SK-N-SH (cell line): ENCODE data around the gene NME3. TPM values are rescaled to one million over a fixed set of nuclear protein-coding genes. Genes with fewer than 3 reads are reported as not detected.

ENCODE experiments used
- CTCF ChIA-PET: fragments of 300-600, 350-600 bp; formaldehyde crosslinking; extraction: SDS; loops from one replicate; lab custom pipeline; 2021; lab: Yijun Ruan, JAX
- POLR2A ChIA-PET: fragments of 350-600 bp; sonication (Branson Sonifier 250); formaldehyde crosslinking; extraction: SDS; loops from one replicate; lab custom pipeline; 2020; ENCODE audit warnings: antibody characterized with exemption, inconsistent platforms; lab: Yijun Ruan, JAX
- DNase-seq: peaks from one replicate; pipeline ENCODE4 v3.0.0; 2012
- H2AFZ ChIP-seq: fragments of 200-600 bp; sonication (generic); 2 replicates; pipeline ENCODE4 v1.8.1; 2016; ENCODE audit warnings: antibody characterized with exemption, mild to moderate bottlenecking, low read depth
- H3F3A ChIP-seq: fragments of 200-600 bp; sonication (generic); replicated peaks from 2 replicates; pipeline ENCODE3; 2016; ENCODE audit warnings: antibody characterized with exemption, mild to moderate bottlenecking; ENCODE audit not compliant: insufficient read depth
- H3K27ac ChIP-seq, 2 experiments: fragments of 200-500 bp in 1 of 2; fragments of 200-600 bp in 1 of 2; sonication (Bioruptor generic) in 1 of 2; sonication (generic), shearing (Covaris generic) in 1 of 2; 2 replicates each; pipeline versions ENCODE4 v1.5.1 to v1.6.1; 2014 to 2016; ENCODE audit warnings: low read depth in 2 of 2, inconsistent platforms in 1 of 2, low read length in 1 of 2, mild to moderate bottlenecking in 1 of 2, mixed read lengths in 1 of 2
- H3K27me3 ChIP-seq: fragments of 200-600 bp; sonication (generic), shearing (Covaris generic); 2 replicates; pipeline ENCODE4 v1.6.1; 2016; ENCODE audit warnings: mixed run types; ENCODE audit not compliant: insufficient read depth
- H3K36me3 ChIP-seq, 2 experiments: fragments of 200-500 bp in 1 of 2; fragments of 200-600 bp in 1 of 2; sonication (Bioruptor generic) in 1 of 2; sonication (generic) in 1 of 2; replicated peaks in 1 of 2; 2 replicates each; pipeline versions ENCODE3 to v1.5.1; 2014 to 2016; ENCODE audit warnings: low read length in 1 of 2, mild to moderate bottlenecking in 1 of 2; ENCODE audit not compliant: insufficient read depth in 2 of 2, control insufficient read depth in 1 of 2
- H3K4me1 ChIP-seq, 2 experiments: fragments of 200-500 bp in 1 of 2; fragments of 200-600 bp in 1 of 2; sonication (Bioruptor generic) in 1 of 2; sonication (generic), shearing (Covaris generic) in 1 of 2; 2 replicates each; pipeline versions ENCODE4 v1.5.1 to v1.6.1; 2014 to 2016; ENCODE audit warnings: low read depth in 1 of 2, low read length in 1 of 2, mixed run types in 1 of 2; ENCODE audit not compliant: insufficient read depth in 2 of 2, control insufficient read depth in 1 of 2
- H3K4me2 ChIP-seq: fragments of 200-600 bp; sonication (generic), shearing (Covaris generic); 2 replicates; pipeline ENCODE4 v1.6.1; 2017; ENCODE audit warnings: mixed run types
- H3K4me3 ChIP-seq, 2 experiments: fragments of 200-500 bp in 1 of 2; fragments of 200-600 bp in 1 of 2; sonication (Bioruptor generic) in 1 of 2; sonication (generic), shearing (Covaris generic) in 1 of 2; 2 replicates each; pipeline versions ENCODE4 v1.5.1 to v1.8.1; 2014 to 2016; ENCODE audit warnings: low read depth in 2 of 2, inconsistent platforms in 1 of 2, low read length in 1 of 2, mild to moderate bottlenecking in 1 of 2, mixed read lengths in 1 of 2, moderate library complexity in 1 of 2
- H3K79me2 ChIP-seq: fragments of 200-600 bp; sonication (generic); 2 replicates; pipeline ENCODE4 v1.8.1; 2017; ENCODE audit warnings: mild to moderate bottlenecking; ENCODE audit not compliant: insufficient read depth
- H3K9ac ChIP-seq: fragments of 200-600 bp; sonication (generic); 2 replicates; pipeline ENCODE4 v1.6.1; 2017; ENCODE audit warnings: mixed run types
- H3K9me2 ChIP-seq: fragments of 200-600 bp; sonication (generic); 2 replicates; pipeline ENCODE4 v1.6.1; 2017; ENCODE audit warnings: mixed run types
- H3K9me3 ChIP-seq: fragments of 200-600 bp; sonication (generic); 2 replicates; pipeline ENCODE4 v1.6.1; 2017; ENCODE audit warnings: mixed run types, mild to moderate bottlenecking, moderate library complexity
- H4K20me1 ChIP-seq: fragments of 200-600 bp; sonication (generic); 2 replicates; pipeline ENCODE4 v1.6.1; 2017; ENCODE audit warnings: mild to moderate bottlenecking, mixed run types; ENCODE audit not compliant: insufficient read depth
- MAX ChIP-seq: IDR thresholded peaks from 2 replicates; pipeline ENCODE4 v1.4.0; 2012; ENCODE audit warnings: low read depth
- NRF1 ChIP-seq: IDR thresholded peaks from 2 replicates; pipeline ENCODE4 v1.6.1; 2012; ENCODE audit warnings: low read depth, mild to moderate bottlenecking, low read length
- RAD21 ChIP-seq: IDR thresholded peaks from 2 replicates; pipeline ENCODE4 v1.6.1; 2012; ENCODE audit warnings: mild to moderate bottlenecking, low read length
- RFX5 ChIP-seq: IDR thresholded peaks from 2 replicates; pipeline ENCODE4 v1.6.1; 2012; ENCODE audit warnings: mild to moderate bottlenecking, improper control_type of control experiment, low read length
- SIN3A ChIP-seq: IDR thresholded peaks from 2 replicates; pipeline ENCODE4 v1.6.1; 2012; ENCODE audit warnings: low read depth, mild to moderate bottlenecking, low read length, moderate library complexity, borderline replicate concordance
- TEAD4 ChIP-seq: IDR thresholded peaks from 2 replicates; pipeline ENCODE4 v1.4.0; 2012; ENCODE audit warnings: mild to moderate bottlenecking, borderline replicate concordance; ENCODE audit not compliant: insufficient read depth
- USF1 ChIP-seq: IDR thresholded peaks from 2 replicates; pipeline ENCODE4 v1.4.0; 2012; ENCODE audit warnings: low read depth, borderline replicate concordance
- WGBS: methylation state at CpG from one replicate; pipeline ENCODE4 v1.1.6; 2017; ENCODE audit warnings: low lambda C conversion rate; 5-methylcytosine and 5-hydroxymethylcytosine counted together
- polyA plus RNA-seq, 3 experiments: library from polyadenylated mRNA; depleted of rRNA; stranded (reverse); fragments of >200 nt; gene quantifications; 2 replicates each; pipeline ENCODE4 v1.2.3, GENCODE V29; 2012
- TF ChIP-seq, protein P1 (sequence below): fragments of 200-600 bp; sonication (generic); IDR thresholded peaks from 2 replicates; pipeline ENCODE4 v1.6.1; 2017; ENCODE audit warnings: antibody characterized with exemption, mild to moderate bottlenecking, moderate library complexity

The NME3 gene
- polyA plus RNA-seq, 1 of the 3 experiments (the other 2 are of a cell fraction) = 77.2 TPM

- Histone ChIP-seq H3K9ac (no peak overlapping the region), H3K4me1 (peaks cover 0 to 4% of the 10 kb centered on the region in 2 experiments; a peak in 1 of 4 replicates), H3K4me2 (no peak overlapping the region), H2AFZ (no peak overlapping the region), H3K9me2 (no peaks in the 10 kb centered on the region), H3K79me2 (no peaks in the 10 kb centered on the region), H3K4me3 (no peak overlapping the region), H3K27me3 (no peaks in the 10 kb centered on the region), H3F3A (peaks cover 1% of the 10 kb centered on the region)
- ChIA-PET POLR2A (interaction anchor here (1.2 kb wide), 1 partner anchor 12 kb away, joined by 3 read pairs; no protein-coding TSS in a partner anchor), CTCF (interaction anchor here (1.3 to 1.8 kb wide), 4 partner anchors 10 to 164 kb away, joined by 3 to 8 read pairs (median 4); partner anchors contain the start of gene MAPK8IP3)
- TF ChIP-seq NRF1 = no peak
- TF ChIP-seq, all 33 proteins: peak for 0
- Histone ChIP-seq H4K20me1 (0 out of 2 replicates have a peak, but pooled peaks cover 5% of the 10 kb centered on the region), H3K36me3 (peaks cover under 1 to 82% of the 10 kb centered on the region in 2 experiments), H3K27ac (no peak overlapping the region), H3K9me3 (no peaks in the 10 kb centered on the region)
- DNase-seq = no peak
- 100% methylated on average over 3 of the region's 21 CpGs for WGBS
These were observed 6.4 kb downstream of the NME3 start for GRCh38 chr16:1764971-1765370.

DNA sequence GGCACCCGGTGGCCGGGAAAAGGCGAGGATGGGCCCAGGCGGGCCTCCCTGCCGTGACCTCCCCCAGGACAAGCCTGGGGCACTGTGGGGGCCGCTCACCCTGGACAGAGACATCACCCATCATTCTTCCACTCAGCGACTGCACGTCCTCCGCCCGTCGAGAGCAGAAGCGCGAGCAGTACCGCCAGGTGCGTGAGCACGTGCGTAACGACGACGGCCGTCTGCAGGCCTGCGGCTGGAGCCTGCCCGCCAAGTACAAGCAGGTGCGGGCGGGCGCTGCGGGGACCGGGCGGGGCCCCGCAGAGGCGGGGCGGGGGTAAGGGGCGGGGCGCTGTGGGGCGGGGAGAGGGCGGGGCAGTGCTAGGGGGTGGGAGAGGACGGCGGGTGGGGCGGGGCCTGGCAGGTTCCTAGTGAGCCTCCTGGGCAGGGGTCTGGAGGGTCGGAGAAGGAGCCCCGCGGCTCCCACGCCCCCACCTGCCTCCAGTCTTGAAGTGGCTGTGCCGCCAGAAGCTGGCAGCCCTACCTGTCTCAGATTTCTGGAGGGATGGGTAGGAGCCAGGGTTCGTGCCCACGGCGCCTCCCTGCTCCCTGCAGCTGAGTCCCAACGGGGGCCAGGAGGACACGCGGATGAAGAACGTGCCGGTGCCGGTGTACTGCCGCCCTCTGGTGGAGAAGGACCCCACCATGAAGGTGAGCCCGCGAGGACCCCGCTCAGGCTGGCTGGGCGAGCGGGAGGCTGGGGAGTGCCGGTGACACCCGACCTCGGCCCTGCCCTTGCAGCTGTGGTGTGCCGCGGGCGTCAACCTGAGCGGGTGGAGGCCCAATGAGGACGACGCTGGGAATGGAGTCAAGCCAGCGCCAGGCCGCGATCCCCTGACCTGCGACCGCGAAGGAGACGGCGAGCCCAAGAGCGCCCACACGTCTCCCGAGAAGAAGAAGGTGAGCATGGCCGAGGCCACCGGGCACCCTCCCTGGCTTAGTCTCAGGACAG lies 7.5 kb downstream of the NME3 start:
- TF ChIP-seq RAD21 = 0 out of 2 replicates have a peak, but pooled peaks have one; percentile 10
- no peak for TF ChIP-seq USF1
- TF ChIP-seq, protein P1, sequence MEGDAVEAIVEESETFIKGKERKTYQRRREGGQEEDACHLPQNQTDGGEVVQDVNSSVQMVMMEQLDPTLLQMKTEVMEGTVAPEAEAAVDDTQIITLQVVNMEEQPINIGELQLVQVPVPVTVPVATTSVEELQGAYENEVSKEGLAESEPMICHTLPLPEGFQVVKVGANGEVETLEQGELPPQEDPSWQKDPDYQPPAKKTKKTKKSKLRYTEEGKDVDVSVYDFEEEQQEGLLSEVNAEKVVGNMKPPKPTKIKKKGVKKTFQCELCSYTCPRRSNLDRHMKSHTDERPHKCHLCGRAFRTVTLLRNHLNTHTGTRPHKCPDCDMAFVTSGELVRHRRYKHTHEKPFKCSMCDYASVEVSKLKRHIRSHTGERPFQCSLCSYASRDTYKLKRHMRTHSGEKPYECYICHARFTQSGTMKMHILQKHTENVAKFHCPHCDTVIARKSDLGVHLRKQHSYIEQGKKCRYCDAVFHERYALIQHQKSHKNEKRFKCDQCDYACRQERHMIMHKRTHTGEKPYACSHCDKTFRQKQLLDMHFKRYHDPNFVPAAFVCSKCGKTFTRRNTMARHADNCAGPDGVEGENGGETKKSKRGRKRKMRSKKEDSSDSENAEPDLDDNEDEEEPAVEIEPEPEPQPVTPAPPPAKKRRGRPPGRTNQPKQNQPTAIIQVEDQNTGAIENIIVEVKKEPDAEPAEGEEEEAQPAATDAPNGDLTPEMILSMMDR = peak; percentile 40
- TF ChIP-seq SIN3A = no peak
- TF ChIP-seq TEAD4 = no peak
- no peak for TF ChIP-seq MAX
- TF ChIP-seq RFX5 = no peak
- Histone ChIP-seq H3F3A (no peaks in the 10 kb centered on the region), H3K4me2 (no peak overlapping the region), H3K36me3 (peaks cover 0 to 75% of the 10 kb centered on the region in 2 experiments), H2AFZ (no peak overlapping the region), H3K27me3 (no peaks in the 10 kb centered on the region), H3K27ac (no peak overlapping the region), H4K20me1 (no peaks in the 10 kb centered on the region), H3K4me1 (no peaks in the 10 kb centered on the region), H3K9me2 (no peaks in the 10 kb centered on the region), H3K4me3 (peak overlapping the region in 1 of 2 experiments; percentile 32; a peak in 1 of 4 replicates), H3K9me3 (no peaks in the 10 kb centered on the region), H3K9ac (no peak overlapping the region), H3K79me2 (no peaks in the 10 kb centered on the region)
- POLR2A ChIA-PET = interaction anchor here (1.2 kb wide), 1 partner anchor 14 kb away, joined by 3 read pairs; no protein-coding TSS in a partner anchor
- WGBS = 93% methylated on average over 56 of the region's 81 CpGs
- CTCF ChIA-PET = interaction anchor here (1.2 to 1.9 kb wide), 4 partner anchors 9 to 165 kb away, joined by 3 to 7 read pairs (median 4); partner anchors contain the start of genes EME2, MAPK8IP3 and MRPS34
- DNase-seq = peak; percentile 75
